Measurements from ENCODE around the gene NAB2. TPM values are rescaled to one million over a fixed set of nuclear protein-coding genes. Genes with fewer than 3 reads are reported as not detected.

NAB2 gene
- total RNA-seq, 1 experiment from 2014 or later, result 30.6 TPM

DNA sequence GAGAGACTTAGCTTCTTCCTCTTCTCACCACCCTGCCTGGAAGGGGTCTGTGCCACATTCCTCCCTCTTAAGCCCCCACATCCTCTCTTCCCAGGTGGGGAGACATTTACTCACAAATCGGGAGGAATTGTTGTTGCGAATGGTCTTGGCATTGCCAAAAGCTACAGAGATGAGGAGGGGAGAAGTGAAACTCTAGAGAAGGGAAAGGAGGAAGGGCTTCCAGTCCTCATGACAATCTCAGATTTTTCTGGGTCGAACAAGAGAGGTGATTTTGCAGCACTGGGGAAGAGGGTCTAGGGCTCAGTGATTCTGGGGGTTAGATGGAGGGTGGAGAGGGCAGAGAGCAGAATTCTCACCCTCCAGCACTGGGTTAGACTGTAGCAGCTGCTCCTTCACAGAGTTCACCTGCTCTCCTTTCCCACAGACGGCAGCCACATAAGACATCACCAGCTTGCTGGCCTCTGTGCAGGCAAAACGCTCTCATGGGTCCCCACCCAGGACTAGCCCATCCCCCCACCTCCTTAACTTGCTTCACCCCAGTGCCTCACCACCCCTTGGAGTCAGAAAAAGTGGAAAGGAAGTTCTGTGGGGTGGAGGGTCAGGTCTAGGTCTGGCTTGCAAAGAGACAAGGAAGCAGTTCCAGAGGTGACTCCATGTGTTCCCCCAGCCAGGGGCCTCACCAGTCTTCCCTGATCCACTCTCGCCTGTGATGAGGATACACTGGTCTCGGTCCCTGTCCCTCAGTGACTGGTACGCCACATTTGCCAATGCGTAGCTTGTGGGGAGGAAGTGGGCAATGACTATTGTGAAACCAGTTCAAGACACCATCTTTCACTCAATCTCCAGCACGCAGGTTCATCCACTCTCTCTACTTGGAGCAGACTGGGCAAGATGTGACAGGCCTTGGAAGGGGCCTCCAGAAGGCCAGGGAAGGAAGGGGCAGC, 41.7 kb upstream of the NAB2 start:
- CTCF ChIA-PET, result interaction anchor here (0.5 to 6.9 kb wide), 9 partner anchors 13 to 397 kb away, joined by 3 to 82 read pairs (median 4); no protein-coding TSS in a partner anchor
- Mint-ChIP-seq H3K36me3 (ENCODE audit: insufficient read depth, unreplicated experiment) (no peaks in the 10 kb centered on the region), H3K4me1 (ENCODE audit: insufficient read depth, unreplicated experiment) (no peaks in the 10 kb centered on the region), H3K4me3 (ENCODE audit: unreplicated experiment) (no peak overlapping the region), H3K27ac (ENCODE audit: low read depth, unreplicated experiment) (no peak overlapping the region), H3K27me3 (ENCODE audit: insufficient read depth, unreplicated experiment) (peaks cover 28% of the 10 kb centered on the region), H3K9me3 (ENCODE audit: unreplicated experiment) (no peaks in the 10 kb centered on the region)
- intact Hi-C loops (cut with micrococcal nuclease), result no loop called here
- DNase-seq (ENCODE audit: unreplicated experiment), result no peak
- POLR2A ChIA-PET, result interaction anchor here (0.7 kb wide), 1 partner anchor 56 kb away, joined by 3 read pairs; no protein-coding TSS in a partner anchor
- BruUV-seq (replicated peaks), result no TSS peak
- TF ChIP-seq, protein P1, sequence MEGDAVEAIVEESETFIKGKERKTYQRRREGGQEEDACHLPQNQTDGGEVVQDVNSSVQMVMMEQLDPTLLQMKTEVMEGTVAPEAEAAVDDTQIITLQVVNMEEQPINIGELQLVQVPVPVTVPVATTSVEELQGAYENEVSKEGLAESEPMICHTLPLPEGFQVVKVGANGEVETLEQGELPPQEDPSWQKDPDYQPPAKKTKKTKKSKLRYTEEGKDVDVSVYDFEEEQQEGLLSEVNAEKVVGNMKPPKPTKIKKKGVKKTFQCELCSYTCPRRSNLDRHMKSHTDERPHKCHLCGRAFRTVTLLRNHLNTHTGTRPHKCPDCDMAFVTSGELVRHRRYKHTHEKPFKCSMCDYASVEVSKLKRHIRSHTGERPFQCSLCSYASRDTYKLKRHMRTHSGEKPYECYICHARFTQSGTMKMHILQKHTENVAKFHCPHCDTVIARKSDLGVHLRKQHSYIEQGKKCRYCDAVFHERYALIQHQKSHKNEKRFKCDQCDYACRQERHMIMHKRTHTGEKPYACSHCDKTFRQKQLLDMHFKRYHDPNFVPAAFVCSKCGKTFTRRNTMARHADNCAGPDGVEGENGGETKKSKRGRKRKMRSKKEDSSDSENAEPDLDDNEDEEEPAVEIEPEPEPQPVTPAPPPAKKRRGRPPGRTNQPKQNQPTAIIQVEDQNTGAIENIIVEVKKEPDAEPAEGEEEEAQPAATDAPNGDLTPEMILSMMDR (IDR thresholded peaks at IDR 0.05; ENCODE audit: unreplicated experiment), result no peak

DNA sequence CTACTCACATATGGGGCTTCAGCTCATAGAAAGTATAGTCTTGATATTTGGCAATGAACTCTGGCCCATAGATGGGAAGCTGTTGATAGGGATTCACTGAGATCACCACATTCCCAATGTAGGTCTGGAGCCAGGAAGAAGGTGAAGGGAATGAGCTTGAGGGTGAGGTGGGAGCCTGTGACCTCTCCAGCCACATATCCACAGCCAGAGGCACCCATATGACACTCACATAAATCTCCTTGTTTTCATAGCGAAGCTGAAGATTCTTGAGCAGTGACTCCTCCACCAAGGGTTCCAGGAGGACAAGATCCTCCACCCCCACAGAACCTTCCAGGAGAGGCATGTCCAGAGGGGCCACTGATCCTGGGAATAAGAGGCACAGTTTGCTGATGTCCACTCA, 40.9 kb upstream of the NAB2 start:
- Mint-ChIP-seq H3K27me3 (ENCODE audit: insufficient read depth, unreplicated experiment) (peaks cover 28% of the 10 kb centered on the region), H3K36me3 (ENCODE audit: insufficient read depth, unreplicated experiment) (no peaks in the 10 kb centered on the region), H3K4me1 (ENCODE audit: insufficient read depth, unreplicated experiment) (no peaks in the 10 kb centered on the region), H3K9me3 (ENCODE audit: unreplicated experiment) (no peaks in the 10 kb centered on the region), H3K27ac (ENCODE audit: low read depth, unreplicated experiment) (no peak overlapping the region), H3K4me3 (ENCODE audit: unreplicated experiment) (no peak overlapping the region)
- TF ChIP-seq, protein P1 (IDR thresholded peaks at IDR 0.05; ENCODE audit: unreplicated experiment), result no peak
- intact Hi-C loops (cut with micrococcal nuclease), result no loop called here
- CTCF ChIA-PET, result interaction anchor here (0.6 to 6.9 kb wide), 9 partner anchors 13 to 396 kb away, joined by 3 to 82 read pairs (median 4); partner anchors contain the start of gene ZBTB39
- POLR2A ChIA-PET, result interaction anchor here (0.8 kb wide), 1 partner anchor 17 kb away, joined by 3 read pairs; no protein-coding TSS in a partner anchor
- DNase-seq (ENCODE audit: unreplicated experiment), result no peak
- no TSS peak for BruUV-seq (replicated peaks)

DNA sequence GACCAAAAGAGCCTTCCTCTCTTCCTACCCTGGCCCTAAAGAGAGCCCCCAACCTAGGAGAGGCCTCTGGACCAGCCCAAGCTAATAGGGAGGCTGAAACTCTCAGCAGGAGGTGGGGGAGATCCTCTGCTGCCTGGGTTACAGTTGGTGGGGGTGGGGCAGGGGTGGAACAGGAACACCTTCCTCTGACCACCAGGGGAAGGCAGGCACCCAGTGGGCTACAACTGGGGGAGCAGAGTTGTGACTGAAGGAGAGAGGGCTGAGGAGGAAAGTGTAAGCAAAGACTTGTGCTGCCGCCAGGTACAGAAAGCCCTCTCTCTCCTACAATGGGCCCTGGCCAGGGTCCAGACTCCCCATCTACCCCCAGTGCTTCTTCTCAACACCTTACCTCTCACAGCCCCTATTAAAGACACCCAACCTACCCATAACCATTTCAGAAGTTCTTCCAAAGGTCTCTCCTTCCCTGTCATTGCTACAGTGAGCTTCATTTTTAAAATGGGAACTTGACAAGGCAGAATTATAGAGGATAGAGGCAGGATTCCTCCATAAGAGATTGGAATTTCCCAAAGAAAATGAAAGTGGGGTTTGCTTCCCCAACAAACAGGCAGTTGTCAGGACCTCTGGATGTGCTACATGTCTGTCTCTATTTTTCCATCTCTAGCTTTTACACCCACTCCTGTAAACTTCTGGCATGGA, 40.3 kb upstream of the NAB2 start:
- no peak for DNase-seq (ENCODE audit: unreplicated experiment)
- ChIA-PET CTCF (interaction anchor here (0.7 to 6.9 kb wide), 7 partner anchors 12 to 64 kb away, joined by 3 to 82 read pairs (median 4); partner anchors contain the start of gene ZBTB39), POLR2A (interaction anchor here (0.8 kb wide), 1 partner anchor 17 kb away, joined by 3 read pairs; no protein-coding TSS in a partner anchor)
- no peaks in the 10 kb centered on the region for H3K36me3 Mint-ChIP-seq (ENCODE audit: insufficient read depth, unreplicated experiment)
- H3K27me3 Mint-ChIP-seq (ENCODE audit: insufficient read depth, unreplicated experiment), result peaks cover 28% of the 10 kb centered on the region
- H3K4me3 Mint-ChIP-seq (ENCODE audit: unreplicated experiment), result no peak overlapping the region
- TF ChIP-seq, protein P1 (IDR thresholded peaks at IDR 0.05; ENCODE audit: unreplicated experiment), result no peak
- intact Hi-C loops (cut with micrococcal nuclease), result no loop called here
- no peak overlapping the region for H3K27ac Mint-ChIP-seq (ENCODE audit: low read depth, unreplicated experiment)
- H3K4me1 Mint-ChIP-seq (ENCODE audit: insufficient read depth, unreplicated experiment), result no peaks in the 10 kb centered on the region
- no TSS peak for BruUV-seq (replicated peaks)
- no peaks in the 10 kb centered on the region for H3K9me3 Mint-ChIP-seq (ENCODE audit: unreplicated experiment)

DNA sequence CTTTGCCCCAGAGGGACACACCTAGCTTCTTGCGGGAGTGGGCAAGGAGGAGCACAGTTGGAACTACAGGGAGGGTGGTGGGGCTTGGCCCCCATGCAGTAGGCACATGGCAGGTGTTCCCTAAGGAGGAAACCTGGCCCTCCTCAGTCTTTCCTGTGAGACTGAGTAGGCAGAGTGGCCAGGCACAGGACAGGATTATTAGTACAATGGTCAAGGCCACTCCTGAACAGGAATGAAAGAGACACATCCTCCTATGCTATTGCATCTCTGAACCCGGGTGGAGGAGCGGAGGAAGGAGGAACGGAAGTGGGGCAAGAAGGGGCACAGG, 39.8 kb upstream of the NAB2 start:
- BruUV-seq (replicated peaks), result no TSS peak
- CTCF ChIA-PET, result interaction anchor here (0.6 to 6.9 kb wide), 4 partner anchors 12 to 414 kb away, joined by 4 to 82 read pairs (median 6); partner anchors contain the start of gene ZBTB39
- DNase-seq (ENCODE audit: unreplicated experiment), result no peak
- H3K36me3 Mint-ChIP-seq (ENCODE audit: insufficient read depth, unreplicated experiment), result no peaks in the 10 kb centered on the region
- H3K4me1 Mint-ChIP-seq (ENCODE audit: insufficient read depth, unreplicated experiment), result no peaks in the 10 kb centered on the region
- intact Hi-C loops (cut with micrococcal nuclease), result no loop called here
- H3K27me3 Mint-ChIP-seq (ENCODE audit: insufficient read depth, unreplicated experiment), result peaks cover 28% of the 10 kb centered on the region
- H3K9me3 Mint-ChIP-seq (ENCODE audit: unreplicated experiment), result no peaks in the 10 kb centered on the region
- H3K4me3 Mint-ChIP-seq (ENCODE audit: unreplicated experiment), result no peak overlapping the region
- POLR2A ChIA-PET, result no interaction called here
- TF ChIP-seq, protein P1 (IDR thresholded peaks at IDR 0.05; ENCODE audit: unreplicated experiment), result no peak
- no peak overlapping the region for H3K27ac Mint-ChIP-seq (ENCODE audit: low read depth, unreplicated experiment)
